Breast epithelium (tissue), 4 donors: ENCODE data around the gene GPR42. TPM values are rescaled to one million over a fixed set of nuclear protein-coding genes. Genes with fewer than 3 reads are reported as not detected.

Source experiments
- DNase-seq, 2 donors: peaks; one replicate each; pipeline ENCODE4 v3.0.0-alpha.2; 2019; ENCODE audit warnings: low spot score in 2 of 2
- H3K27ac ChIP-seq, 2 donors: fragments of 200-600 bp; sonication (generic) in 1 of 2; one replicate each; pipeline ENCODE4 v1.5.1; 2016 to 2019; ENCODE audit warnings: mild to moderate bottlenecking in 1 of 2
- H3K27me3 ChIP-seq, 2 donors: fragments of 200-600 bp; sonication (generic) in 1 of 2; one replicate each; pipeline versions ENCODE4 v1.5.1 to v1.6.0; 2017 to 2019; ENCODE audit warnings: control low read depth in 1 of 2, mild to moderate bottlenecking in 1 of 2
- H3K36me3 ChIP-seq: fragments of 200-600 bp; one replicate; pipeline ENCODE4 v1.5.1; 2019
- H3K4me1 ChIP-seq, 2 donors: fragments of 200-600 bp; sonication (generic); one replicate each; pipeline ENCODE4 v1.5.1; 2016 to 2019; ENCODE audit warnings: control low read depth in 1 of 2
- H3K4me3 ChIP-seq, 3 donors: fragments of 200-600 bp; sonication (generic); 1 replicate in 2 of 3; 2 replicates in 1 of 3; pipeline ENCODE4 v1.5.1; 2016 to 2019; ENCODE audit warnings: mild to moderate bottlenecking in 3 of 3, moderate library complexity in 2 of 3
- H3K9me3 ChIP-seq, 2 donors: fragments of 200-600 bp; sonication (generic) in 1 of 2; one replicate each; pipeline ENCODE4 v1.5.1; 2016 to 2019; ENCODE audit warnings: control low read depth in 1 of 2
- CTCF ChIP-seq, 3 donors: fragments of 450-650 bp; IDR thresholded peaks; one replicate each; pipeline ENCODE4 v1.5.1; 2016 to 2017; ENCODE audit warnings: antibody characterized with exemption in 3 of 3, mild to moderate bottlenecking in 3 of 3, moderate library complexity in 3 of 3
- POLR2A ChIP-seq: fragments of 450-650 bp; IDR thresholded peaks from one replicate; pipeline ENCODE4 v1.6.1; 2016; ENCODE audit warnings: antibody characterized with exemption, mild to moderate bottlenecking, moderate library complexity
- POLR2AphosphoS5 ChIP-seq, 3 donors: sonication (generic); formaldehyde crosslinking; IDR thresholded peaks; one replicate each; pipeline ENCODE4 v1.6.1; 2017; ENCODE audit warnings: antibody characterized with exemption in 3 of 3
- intact Hi-C: fragments of 100-400 bp; cut with DNase I; formaldehyde crosslinking; loops from one replicate; pipeline ENCODE4 v1.15.1; 2023; ENCODE audit warnings: low total_unique reads
- total RNA-seq, 3 donors: library from RNA; depleted of rRNA; stranded (reverse); fragments of >200 nt; gene quantifications; one replicate each; pipeline ENCODE4 v1.1.0, GENCODE V29; 2016

Gene GPR42
- under 1 TPM in 1 of 3 donors, not detected in 2; 0.66 TPM for total RNA-seq

- TF ChIP-seq POLR2AphosphoS5 (IDR thresholded peaks at IDR 0.05) = no peak
- TF ChIP-seq POLR2A = no peak
- no peak for TF ChIP-seq CTCF (IDR thresholded peaks at IDR 0.05)
- no peaks in the 10 kb centered on the region for H3K4me1 ChIP-seq
- no peak within 1 kb of the TSS for H3K27ac ChIP-seq
- no peak for DNase-seq
- intact Hi-C loops = no loop called here
- no peaks in the 10 kb centered on the region for H3K36me3 ChIP-seq
- no peaks in the 10 kb centered on the region for H3K9me3 ChIP-seq
- H3K4me3 ChIP-seq = no peak within 1 kb of the TSS
- no peaks in the 10 kb centered on the region for H3K27me3 ChIP-seq
Observed at GRCh38 chr19:35370722-35371121, at the start of gene GPR42. Gene GPR42 (plus strand): TSS chr19:35371068. CDS start chr19:35371360, 292 bp downstream.

- peaks cover 0 to 5% of the 10 kb centered on the region in 2 donors for H3K9me3 ChIP-seq
- H3K4me1 ChIP-seq = no peaks in the 10 kb centered on the region
- TF ChIP-seq CTCF (IDR thresholded peaks at IDR 0.05) = no peak
- TF ChIP-seq POLR2AphosphoS5 (IDR thresholded peaks at IDR 0.05) = no peak
- TF ChIP-seq POLR2A = no peak
- no peak for DNase-seq
- H3K27ac ChIP-seq = no peak overlapping the region
- no peaks in the 10 kb centered on the region for H3K36me3 ChIP-seq
- intact Hi-C loops = no loop called here
- H3K4me3 ChIP-seq = no peak overlapping the region
- no peaks in the 10 kb centered on the region for H3K27me3 ChIP-seq
Observed at GRCh38 chr19:35321291-35321690, 49.6 kb upstream of the GPR42 start.

DNA sequence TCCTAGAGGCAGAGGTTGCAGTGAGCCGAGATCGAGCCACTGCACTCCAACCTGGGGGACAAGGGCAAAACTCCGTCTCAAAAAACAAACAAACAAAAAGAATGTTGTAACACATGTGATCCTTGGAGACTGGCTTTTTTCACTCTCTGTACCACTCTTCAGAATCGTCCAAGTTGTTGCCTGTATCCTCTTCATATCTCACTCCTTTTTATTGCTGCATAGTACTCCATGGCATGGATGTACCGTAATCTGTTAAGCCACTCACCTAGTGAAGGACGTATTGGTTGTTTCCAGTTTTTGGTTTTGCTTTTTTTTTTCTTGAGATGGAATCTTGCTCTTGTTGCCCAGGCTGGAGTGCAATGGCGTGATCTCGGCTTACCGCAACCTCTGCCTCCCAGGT is 48.9 kb upstream of the GPR42 start:
- peaks cover 0 to 5% of the 10 kb centered on the region in 2 donors for H3K9me3 ChIP-seq
- H3K36me3 ChIP-seq = no peaks in the 10 kb centered on the region
- H3K4me1 ChIP-seq = no peaks in the 10 kb centered on the region
- no peak for DNase-seq
- H3K27me3 ChIP-seq = no peaks in the 10 kb centered on the region
- no peak overlapping the region for H3K4me3 ChIP-seq
- H3K27ac ChIP-seq = no peak overlapping the region
- intact Hi-C loops = no loop called here
- TF ChIP-seq POLR2A (no peak), CTCF (IDR thresholded peaks at IDR 0.05) (no peak), POLR2AphosphoS5 (IDR thresholded peaks at IDR 0.05) (no peak)

- no peak for TF ChIP-seq POLR2A
- intact Hi-C loops = no loop called here
- Histone ChIP-seq H3K36me3 (no peaks in the 10 kb centered on the region), H3K27ac (no peak overlapping the region), H3K4me3 (no peak overlapping the region), H3K27me3 (no peaks in the 10 kb centered on the region), H3K9me3 (no peaks in the 10 kb centered on the region), H3K4me1 (no peaks in the 10 kb centered on the region)
- no peak for DNase-seq
Observed at GRCh38 chr19:35327642-35328041, 43.2 kb upstream of the GPR42 start.

GRCh38 chr19:35328851-35329285 is 42.0 kb upstream of the GPR42 start, which contains the start of gene CD22:
Gene CD22 (plus strand): TSS chr19:35329187. CDS start chr19:35332041, 2,854 bp downstream.
- intact Hi-C loops = no loop called here
- Histone ChIP-seq H3K36me3 (no peaks in the 10 kb centered on the region), H3K4me1 (no peaks in the 10 kb centered on the region), H3K27me3 (no peaks in the 10 kb centered on the region), H3K4me3 (no peak within 1 kb of the TSS), H3K9me3 (no peaks in the 10 kb centered on the region), H3K27ac (no peak within 1 kb of the TSS)
- no peak for DNase-seq
- TF ChIP-seq POLR2AphosphoS5 (IDR thresholded peaks at IDR 0.05) (no peak), POLR2A (no peak), CTCF (IDR thresholded peaks at IDR 0.05) (no peak)

DNA sequence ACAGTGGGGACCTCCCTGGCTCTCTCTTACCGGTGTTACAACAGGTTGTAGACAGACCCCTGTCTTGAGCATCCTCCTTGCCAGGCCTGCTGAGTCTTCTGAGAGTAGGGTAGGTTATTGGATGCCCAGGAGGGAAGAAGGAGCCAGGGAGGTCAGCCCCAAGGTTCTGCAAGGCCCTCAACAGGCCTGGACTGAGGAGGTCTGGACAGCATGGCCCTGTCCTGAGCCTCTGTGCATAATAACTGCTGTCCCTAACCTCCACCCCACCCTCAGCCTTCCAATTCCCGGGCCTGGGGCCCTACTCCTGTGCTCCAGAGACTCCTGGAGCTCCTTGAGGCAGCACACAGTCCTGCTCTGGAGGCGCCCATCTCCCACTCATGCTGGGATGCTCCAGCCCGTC is 41.5 kb upstream of the GPR42 start:
- Histone ChIP-seq H3K36me3 (no peaks in the 10 kb centered on the region), H3K4me3 (no peak overlapping the region), H3K27ac (no peak overlapping the region), H3K4me1 (no peaks in the 10 kb centered on the region), H3K9me3 (no peaks in the 10 kb centered on the region), H3K27me3 (no peaks in the 10 kb centered on the region)
- TF ChIP-seq POLR2A (no peak), CTCF (IDR thresholded peaks at IDR 0.05) (no peak), POLR2AphosphoS5 (IDR thresholded peaks at IDR 0.05) (no peak)
- intact Hi-C loops = no loop called here
- no peak for DNase-seq
